B cell (primary cell): Measurements from ENCODE around the gene CCDC192. TPM values are rescaled to one million over a fixed set of nuclear protein-coding genes. Genes with fewer than 3 reads are reported as not detected.

Experiments
- ATAC-seq: fragments of 200-7000 bp; cut with Tn5 transposase; one replicate; pipeline ENCODE4 v1.10.0; 2021; ENCODE audit warnings: low read depth, mild to moderate bottlenecking, moderate number of reproducible peaks, moderate library complexity
- CTCF ChIA-PET: fragments of 350-600 bp; sonication (Branson Sonifier 250); formaldehyde crosslinking; loops from one replicate; lab custom pipeline; 2021; ENCODE audit warnings: antibody characterized with exemption, inconsistent platforms; lab: Charles Lee
- POLR2A ChIA-PET: fragments of 350-600 bp; sonication (Branson Sonifier 250); formaldehyde crosslinking; loops from one replicate; lab custom pipeline; 2021; ENCODE audit warnings: antibody characterized with exemption; lab: Charles Lee
- DNase-seq: peaks from one replicate; pipeline ENCODE4 v3.0.0; 2013
- H2AFZ ChIP-seq: 2 replicates; pipeline ENCODE4 v1.6.1; 2012; ENCODE audit warnings: mild to moderate bottlenecking, low read depth, low read length; ENCODE audit not compliant: insufficient read depth, poor library complexity, severe bottlenecking
- H3K27ac ChIP-seq, 2 donors: 1 replicate in 1 of 2; 2 replicates in 1 of 2; pipeline ENCODE4 v1.5.1; 2012 to 2013; ENCODE audit warnings: low read length in 2 of 2, mild to moderate bottlenecking in 2 of 2, moderate library complexity in 1 of 2
- H3K27me3 ChIP-seq, 4 experiments: fragments of 200-600 bp in 1 of 4; sonication (generic) in 1 of 4; replicated peaks in 1 of 4; 1 replicate in 2 of 4; 2 replicates in 2 of 4; pipeline versions ENCODE4 v1.6.1 to v1.7.0; 2013 to 2016; ENCODE audit warnings: low read length in 3 of 4, mild to moderate bottlenecking in 2 of 4, mixed read lengths in 1 of 4, moderate library complexity in 1 of 4; ENCODE audit not compliant: insufficient read depth in 4 of 4, control insufficient read depth in 3 of 4; ENCODE audit errors: control extremely low read depth in 1 of 4
- H3K36me3 ChIP-seq, 2 experiments: replicated peaks in 1 of 2; 1 replicate in 1 of 2; 2 replicates in 1 of 2; pipeline versions ENCODE4 v1.6.1 to v1.7.1; 2013; ENCODE audit warnings: low read length in 1 of 2; ENCODE audit not compliant: insufficient read depth in 2 of 2, control insufficient read depth in 1 of 2; ENCODE audit errors: control extremely low read depth in 1 of 2, extremely low read depth in 1 of 2
- H3K4me1 ChIP-seq, 2 donors: fragments of 200-600 bp in 1 of 2; sonication (generic) in 1 of 2; 1 replicate in 1 of 2; 2 replicates in 1 of 2; pipeline versions ENCODE4 v1.5.1 to v1.6.1; 2013 to 2017; ENCODE audit warnings: low read length in 2 of 2; ENCODE audit not compliant: control insufficient read depth in 2 of 2, insufficient read depth in 2 of 2
- H3K4me2 ChIP-seq: replicated peaks from 2 replicates; pipeline ENCODE3; 2012; ENCODE audit warnings: mild to moderate bottlenecking, low read depth, low read length; ENCODE audit not compliant: poor library complexity, severe bottlenecking
- H3K4me3 ChIP-seq, 5 experiments: fragments of 200-600 bp in 1 of 5; sonication (generic) in 1 of 5; 1 replicate in 3 of 5; 2 replicates in 2 of 5; pipeline versions ENCODE4 v1.5.1 to v1.7.0; 2011 to 2016; ENCODE audit warnings: low read length in 4 of 5, mild to moderate bottlenecking in 4 of 5, low read depth in 2 of 5, control low read depth in 1 of 5, moderate library complexity in 1 of 5; ENCODE audit not compliant: insufficient read depth in 1 of 5; ENCODE audit errors: control extremely low read depth in 1 of 5, extremely low read depth in 1 of 5
- H3K79me2 ChIP-seq: fragments of 200-600 bp; sonication (generic); one replicate; pipeline ENCODE4 v1.6.0; 2016; ENCODE audit warnings: low read length; ENCODE audit not compliant: control insufficient read depth, insufficient read depth
- H3K9ac ChIP-seq: fragments of 200-600 bp; sonication (generic); 2 replicates; pipeline ENCODE4 v1.6.1; 2017; ENCODE audit warnings: mild to moderate bottlenecking, low read length, moderate library complexity
- H3K9me3 ChIP-seq, 3 donors: one replicate each; pipeline versions ENCODE4 v1.6.1 to v1.7.1; 2013; ENCODE audit warnings: low read length in 2 of 3; ENCODE audit not compliant: control insufficient read depth in 2 of 3, insufficient read depth in 1 of 3; ENCODE audit errors: control extremely low read depth in 1 of 3
- H4K20me1 ChIP-seq: 2 replicates; pipeline ENCODE4 v1.6.0; 2012; ENCODE audit warnings: mild to moderate bottlenecking, low read length; ENCODE audit not compliant: insufficient read depth, control insufficient read depth, poor library complexity, severe bottlenecking
- H3K27ac Mint-ChIP-seq: one replicate; pipeline ENCODE4 v1.8.0; 2021; ENCODE audit warnings: mixed read lengths
- H3K27me3 Mint-ChIP-seq: one replicate; pipeline ENCODE4 v1.8.0; 2021; ENCODE audit warnings: mixed read lengths
- H3K4me1 Mint-ChIP-seq: one replicate; pipeline ENCODE4 v1.8.0; 2021; ENCODE audit warnings: mixed read lengths
- H3K4me3 Mint-ChIP-seq: one replicate; pipeline ENCODE4 v1.8.0; 2021; ENCODE audit warnings: mixed read lengths
- H3K9me3 Mint-ChIP-seq: one replicate; pipeline ENCODE4 v1.8.0; 2022; ENCODE audit warnings: mixed read lengths; ENCODE audit not compliant: insufficient read depth
- CTCF ChIP-seq: fragments of 200-600 bp; IDR thresholded peaks from one replicate; pipeline ENCODE4 v1.8.0; 2022; ENCODE audit warnings: antibody characterized with exemption, mild to moderate bottlenecking
- EZH2 ChIP-seq: IDR thresholded peaks from 2 replicates; pipeline ENCODE4 v1.6.1; 2012; ENCODE audit warnings: borderline replicate concordance, low read depth, mild to moderate bottlenecking, moderate library complexity, low read length; ENCODE audit not compliant: insufficient read depth, poor library complexity, severe bottlenecking
- WGBS: methylation state at CpG from one replicate; pipeline ENCODE4 v1.1.5; 2013; ENCODE audit warnings: missing lambda C conversion rate; ENCODE audit not compliant: insufficient coverage; 5-methylcytosine and 5-hydroxymethylcytosine counted together
- intact Hi-C: fragments of 100-400 bp; cut with micrococcal nuclease; formaldehyde crosslinking; loops from one replicate; pipeline ENCODE4 v1.10.0; 2022
- polyA plus RNA-seq: library from polyadenylated mRNA; depleted of rRNA; stranded (reverse); fragments of >200 nt; gene quantifications from 2 replicates; pipeline ENCODE4 v1.2.3, GENCODE V29; 2012
- total RNA-seq, 2 donors: library from RNA; stranded (reverse); fragments of 120-200 nt in 1 of 2; gene quantifications; 1 replicate in 1 of 2; 2 replicates in 1 of 2; pipeline versions ENCODE4 v1.2.3 to v1.2.4, GENCODE V29; 2013 to 2022

CCDC192 gene
- total and polyA plus RNA-seq, 2 donors (not counting 1 experiment from before 2014, with no cell fraction given), result not detected

- ChIA-PET CTCF (no interaction called here), POLR2A (no interaction called here)
- Mint-ChIP-seq H3K27ac (no peak overlapping the region), H3K27me3 (no peaks in the 10 kb centered on the region), H3K4me3 (no peak overlapping the region), H3K9me3 (peaks cover 3% of the 10 kb centered on the region), H3K4me1 (no peaks in the 10 kb centered on the region)
- no peaks in the 10 kb centered on the region for H3K4me1 ChIP-seq
- no peak overlapping the region for H3K4me2 ChIP-seq
- intact Hi-C loops, result no loop called here
- ATAC-seq (no peak), DNase-seq (no peak)
- H2AFZ ChIP-seq, result no peak overlapping the region
- H3K4me3 ChIP-seq, result no peak overlapping the region
- H3K9me3 ChIP-seq, result peaks cover 0 to 8% (median 0%) of the 10 kb centered on the region in 3 donors
- TF ChIP-seq EZH2 (no peak), CTCF (no peak)
- no peaks in the 10 kb centered on the region for H3K36me3 ChIP-seq
- H3K9ac ChIP-seq, result no peak overlapping the region
- no peaks in the 10 kb centered on the region for H4K20me1 ChIP-seq
- H3K79me2 ChIP-seq, result no peaks in the 10 kb centered on the region
- no peaks in the 10 kb centered on the region for H3K27me3 ChIP-seq
- 94% methylated on average over 1 of the region's 1 CpG for WGBS
- H3K27ac ChIP-seq, result no peak overlapping the region
Measured at GRCh38 chr5:127967983-127968592, 264.9 kb downstream of the CCDC192 start.

- H3K4me3 ChIP-seq, result no peak overlapping the region
- Mint-ChIP-seq H3K27ac (no peak overlapping the region), H3K4me1 (no peaks in the 10 kb centered on the region), H3K4me3 (no peak overlapping the region), H3K9me3 (peaks cover 4% of the 10 kb centered on the region), H3K27me3 (no peaks in the 10 kb centered on the region)
- H3K36me3 ChIP-seq, result no peaks in the 10 kb centered on the region
- H3K9ac ChIP-seq, result no peak overlapping the region
- no peak overlapping the region for H3K4me2 ChIP-seq
- no peaks in the 10 kb centered on the region for H3K4me1 ChIP-seq
- DNase-seq (no peak), ATAC-seq (no peak)
- CTCF ChIA-PET, result no interaction called here
- no peaks in the 10 kb centered on the region for H3K27me3 ChIP-seq
- H2AFZ ChIP-seq, result no peak overlapping the region
- no CpG with 5 or more reads among the region's 3 CpGs for WGBS
- intact Hi-C loops, result no loop called here
- H3K79me2 ChIP-seq, result no peaks in the 10 kb centered on the region
- H3K9me3 ChIP-seq, result peaks cover 0 to 8% (median 0%) of the 10 kb centered on the region in 3 donors
- TF ChIP-seq EZH2 (no peak), CTCF (no peak)
- POLR2A ChIA-PET, result no interaction called here
- H3K27ac ChIP-seq, result no peak overlapping the region
- no peaks in the 10 kb centered on the region for H4K20me1 ChIP-seq
Measured at GRCh38 chr5:127969002-127969401, 265.8 kb downstream of the CCDC192 start.
